ENCODE measurements around the gene FAAP100.

The FAAP100 gene

DNA sequence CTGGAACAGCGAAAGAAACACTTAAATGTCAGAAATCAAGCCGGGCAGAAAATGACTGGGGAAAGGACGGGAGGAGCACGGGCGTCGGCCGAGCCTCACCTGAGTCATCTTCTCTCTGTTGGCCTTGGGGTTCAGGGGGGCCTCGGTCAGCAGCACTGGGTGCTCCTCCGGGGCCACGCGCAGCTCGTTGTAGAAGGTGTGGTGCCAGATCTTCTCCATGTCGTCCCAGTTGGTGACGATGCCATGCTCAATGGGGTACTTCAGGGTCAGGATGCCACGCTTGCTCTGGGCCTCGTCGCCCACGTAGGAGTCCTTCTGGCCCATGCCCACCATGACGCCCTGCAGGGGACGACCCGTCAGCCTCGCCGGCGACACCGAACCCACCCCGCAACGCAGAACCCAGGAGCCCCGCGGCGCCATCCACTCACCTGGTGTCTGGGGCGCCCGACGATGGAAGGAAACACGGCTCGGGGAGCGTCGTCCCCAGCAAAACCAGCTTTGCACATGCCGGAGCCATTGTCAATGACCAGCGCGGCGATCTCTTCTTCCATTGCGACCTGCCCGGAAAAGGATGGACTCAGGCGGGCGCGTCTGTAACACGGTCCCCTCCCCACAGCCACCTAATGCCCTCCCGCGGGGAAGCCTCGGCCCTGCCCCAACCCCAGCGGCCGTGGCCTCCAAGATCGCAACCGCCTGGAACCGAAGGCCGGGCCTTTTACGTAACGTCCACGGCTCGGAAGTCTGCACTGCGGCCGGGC is 40.2 kb downstream of the FAAP100 start:
- no peak for DNase-seq (ENCODE audit: low read depth in 2 of 2)

DNA sequence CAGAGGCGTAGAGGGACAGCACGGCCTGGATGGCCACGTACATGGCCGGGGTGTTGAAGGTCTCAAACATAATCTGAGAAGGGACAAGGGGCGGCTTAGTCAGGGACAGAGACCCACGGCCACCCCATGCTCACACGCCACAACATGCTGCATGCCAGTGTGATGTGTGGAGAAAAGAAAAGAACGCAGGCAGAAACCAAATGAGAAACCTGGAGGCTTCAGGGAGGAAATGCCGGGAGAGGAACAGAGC is 40.7 kb downstream of the FAAP100 start:
- DNase-seq (ENCODE audit: low read depth in 2 of 2) = no peak

DNA sequence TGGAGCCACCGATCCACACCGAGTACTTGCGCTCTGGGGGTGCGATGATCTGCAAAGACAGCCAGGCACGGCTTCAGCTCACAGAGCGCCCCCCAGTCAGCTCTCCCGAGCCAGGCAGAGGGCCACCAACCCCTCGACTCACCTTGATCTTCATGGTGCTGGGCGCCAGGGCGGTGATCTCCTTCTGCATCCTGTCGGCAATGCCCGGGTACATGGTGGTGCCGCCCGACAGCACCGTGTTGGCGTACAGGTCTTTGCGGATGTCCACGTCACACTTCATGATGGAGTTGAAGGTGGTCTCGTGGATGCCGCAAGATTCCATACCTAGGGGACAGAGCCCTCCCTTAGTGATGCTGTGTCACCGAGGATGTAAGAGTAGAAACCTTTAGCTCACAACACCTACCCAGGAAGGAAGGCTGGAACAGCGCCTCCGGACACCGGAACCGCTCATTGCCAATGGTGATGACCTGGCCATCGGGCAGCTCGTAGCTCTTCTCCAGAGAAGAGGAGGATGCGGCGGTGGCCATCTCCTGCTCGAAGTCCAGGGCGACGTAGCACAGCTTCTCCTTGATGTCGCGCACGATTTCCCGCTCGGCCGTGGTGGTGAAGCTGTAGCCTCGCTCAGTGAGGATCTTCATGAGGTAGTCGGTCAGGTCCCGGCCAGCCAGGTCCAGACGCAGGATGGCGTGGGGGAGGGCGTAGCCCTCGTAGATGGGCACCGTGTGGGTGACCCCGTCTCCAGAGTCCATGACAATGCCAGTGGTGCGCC is 41.2 kb downstream of the FAAP100 start:
- DNase-seq (ENCODE audit: low read depth in 2 of 2) = no peak

DNA sequence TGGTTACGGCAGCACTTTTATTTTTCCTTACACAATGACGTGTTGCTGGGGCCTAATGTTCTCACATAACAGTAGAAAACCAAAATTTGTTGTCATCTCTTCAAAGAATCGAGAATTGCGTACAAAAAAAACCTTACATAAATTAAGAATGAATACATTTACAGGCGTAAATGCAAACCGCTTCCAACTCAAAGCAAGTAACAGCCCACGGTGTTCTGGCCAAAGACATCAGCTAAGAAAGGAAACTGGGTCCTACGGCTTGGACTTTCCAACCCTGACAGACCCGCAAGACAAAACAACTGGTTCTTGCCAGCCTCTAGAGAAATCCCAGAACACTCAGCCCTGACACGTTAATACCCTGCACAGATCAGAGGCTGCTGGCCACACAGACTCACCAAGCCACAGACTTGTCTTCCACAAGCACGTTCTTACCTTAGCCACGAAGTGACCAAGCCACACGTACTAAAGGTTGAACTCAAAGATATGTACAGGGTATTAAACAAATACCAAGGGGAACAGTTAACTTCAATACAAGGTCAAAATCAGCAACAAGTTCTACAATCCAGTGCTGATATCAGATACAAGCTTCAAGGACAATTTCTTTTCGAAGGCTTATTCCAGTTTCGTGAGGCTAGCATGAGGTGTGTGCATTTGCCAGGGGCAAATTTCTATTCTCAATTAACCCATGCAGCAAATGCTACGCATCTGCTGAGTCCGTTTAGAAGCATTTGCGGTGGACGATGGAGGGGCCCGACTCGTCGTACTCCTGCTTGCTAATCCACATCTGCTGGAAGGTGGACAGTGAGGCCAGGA is 42.0 kb downstream of the FAAP100 start:
- DNase-seq (ENCODE audit: low read depth in 2 of 2) = no peak

DNA sequence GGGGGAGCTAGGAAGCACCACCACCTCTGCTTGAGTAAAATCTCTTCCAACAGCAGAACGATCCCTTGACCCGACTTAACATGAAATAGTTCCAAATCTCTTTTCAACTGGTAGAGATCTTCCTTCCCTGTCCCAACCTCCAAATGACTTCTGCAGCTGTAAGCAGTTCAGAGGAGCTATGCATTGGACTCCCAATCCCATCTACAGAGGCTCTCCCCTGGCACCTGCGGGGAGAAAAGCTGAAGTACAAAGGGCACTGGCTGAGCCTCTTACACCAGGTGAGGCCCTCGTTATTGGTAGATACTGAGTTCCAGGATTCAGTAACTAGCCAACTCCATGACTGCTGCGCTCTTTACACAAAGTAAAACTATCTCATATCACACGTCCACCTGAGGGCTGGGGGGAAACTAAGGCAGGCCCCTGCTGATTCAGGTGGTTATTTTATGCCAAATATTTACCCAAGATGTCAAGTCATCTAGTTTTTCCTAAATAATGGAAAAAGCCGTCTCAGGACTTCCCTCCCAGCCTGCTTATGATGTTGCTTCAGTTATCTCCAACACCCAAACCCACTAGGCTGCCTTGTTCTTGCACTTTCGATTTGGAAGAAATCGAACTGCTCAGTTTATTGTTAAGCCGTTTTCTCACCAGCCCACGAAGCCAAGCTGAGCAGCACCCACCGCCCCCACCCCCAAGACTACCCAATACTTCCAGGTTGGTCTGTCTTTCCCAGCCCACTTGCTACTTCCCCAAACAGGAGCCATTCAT is 42.8 kb downstream of the FAAP100 start:
- DNase-seq (ENCODE audit: low read depth in 2 of 2) = no peak

DNA sequence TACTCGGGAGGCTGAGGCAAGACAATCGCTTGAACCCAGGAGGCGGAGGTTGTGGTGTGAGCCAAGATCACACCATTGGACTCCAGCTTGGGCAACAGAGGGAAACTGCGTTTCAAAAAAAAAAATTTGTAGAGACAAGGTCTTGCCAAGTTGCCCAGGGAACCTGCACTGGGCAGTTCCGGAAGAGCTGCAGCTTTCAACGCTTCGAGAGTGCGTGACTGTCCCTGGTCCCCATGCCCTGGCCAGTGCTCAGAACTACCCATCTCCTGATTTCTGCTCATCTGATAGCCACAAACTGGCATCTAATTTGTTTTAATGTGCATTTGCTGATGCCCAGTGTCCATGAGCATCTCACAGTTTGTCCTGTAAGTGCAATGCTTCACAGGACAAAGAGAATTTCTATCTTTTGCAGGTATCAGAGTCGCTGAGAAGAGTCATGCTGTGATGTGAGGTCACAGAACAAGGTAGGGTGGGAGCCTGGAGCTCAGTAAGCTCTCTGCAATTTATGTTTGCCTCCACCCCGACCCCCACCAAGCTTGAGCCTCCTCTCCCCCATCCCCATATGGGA is 43.4 kb downstream of the FAAP100 start:
- no peak for DNase-seq (ENCODE audit: low read depth in 2 of 2)

DNA sequence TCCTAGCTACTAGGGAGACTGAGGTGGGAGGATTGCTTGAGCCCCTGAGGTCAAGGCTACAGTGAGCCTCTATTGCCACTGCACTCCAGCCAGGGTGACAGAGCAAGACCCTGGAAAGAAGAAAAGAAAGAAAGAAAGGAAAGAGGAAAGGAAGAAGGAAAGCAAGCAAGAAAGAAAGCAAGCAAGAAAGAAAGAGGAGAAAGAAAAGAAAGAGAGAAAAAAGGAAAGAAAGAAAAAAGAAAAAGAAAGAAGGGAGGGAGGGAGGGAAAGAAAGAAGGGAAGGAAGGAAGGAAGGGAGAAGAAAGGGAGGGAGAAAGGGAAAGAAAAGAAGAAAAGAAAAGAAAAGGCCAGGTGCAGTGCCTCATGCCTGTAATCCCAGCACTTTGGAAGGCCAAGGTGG is 48.5 kb downstream of the FAAP100 start:
- DNase-seq (ENCODE audit: low read depth in 2 of 2) = no peak

DNA sequence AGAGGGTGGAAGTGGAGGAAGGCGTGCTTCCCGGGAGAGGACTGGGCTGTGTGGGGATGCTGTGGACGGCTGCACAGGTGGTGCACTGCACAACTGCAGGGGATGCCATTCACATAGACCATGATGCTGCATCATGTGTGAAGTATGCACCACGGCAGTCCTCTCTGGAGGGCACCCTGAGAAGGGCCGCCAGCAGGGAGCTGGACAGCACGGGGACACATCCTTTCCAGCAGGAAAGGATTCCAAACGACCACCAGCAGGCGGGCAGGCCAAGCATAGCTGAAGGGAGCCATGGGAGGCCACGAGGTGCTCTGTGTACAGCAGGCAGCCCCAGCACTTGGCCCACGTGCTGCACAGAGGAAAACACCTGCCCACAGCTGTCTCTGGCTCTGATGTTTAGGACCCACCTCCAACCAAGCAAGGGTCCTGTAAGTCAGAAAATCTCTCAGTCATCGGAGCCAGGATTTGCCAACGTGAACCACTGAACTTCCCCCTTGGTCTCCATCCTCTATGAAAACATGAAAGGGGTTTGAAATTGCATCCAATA is 49.6 kb downstream of the FAAP100 start:
- no peak for DNase-seq (ENCODE audit: low read depth in 2 of 2)

DNA sequence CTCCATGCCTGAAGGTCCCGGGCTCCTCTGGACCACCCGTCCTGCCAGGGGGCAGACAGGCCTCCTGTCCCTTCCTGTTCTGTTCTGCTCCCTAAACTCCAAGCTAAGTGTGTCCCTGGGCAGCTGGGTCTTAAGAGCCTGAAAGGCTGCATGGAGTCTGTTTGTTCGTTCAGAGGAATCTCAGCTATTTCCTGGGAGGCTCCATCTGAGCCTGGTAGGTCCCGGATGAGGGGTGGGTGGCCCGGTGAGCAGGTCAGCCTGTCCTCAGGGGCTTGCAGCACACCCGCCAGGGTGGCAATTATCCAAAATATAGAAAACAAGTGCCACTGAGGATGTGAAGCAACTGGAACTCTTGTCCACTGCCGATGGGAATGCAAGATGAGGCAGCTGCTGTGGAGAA is 52.1 kb downstream of the FAAP100 start:
- no peak for DNase-seq (ENCODE audit: low read depth in 2 of 2)

DNA sequence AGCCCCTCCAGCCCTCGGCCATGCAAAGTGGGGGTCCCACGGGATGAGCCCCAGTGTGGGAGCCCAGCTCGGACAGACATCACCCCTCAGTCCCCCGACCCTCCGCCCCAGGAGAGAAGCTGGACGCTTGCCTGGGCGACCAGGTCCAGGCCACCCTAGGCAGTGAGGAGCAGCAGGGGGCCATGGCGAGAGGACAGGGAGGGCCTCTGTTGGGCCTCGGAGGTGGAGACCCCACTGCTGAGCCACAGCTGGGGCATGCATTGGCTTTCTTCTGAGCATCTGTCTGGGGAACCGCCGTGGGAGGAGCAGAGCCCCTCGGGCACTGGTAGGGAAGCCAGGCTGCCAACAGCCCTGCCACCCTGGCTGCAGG is 52.6 kb downstream of the FAAP100 start:
- DNase-seq (ENCODE audit: low read depth in 2 of 2) = no peak

DNA sequence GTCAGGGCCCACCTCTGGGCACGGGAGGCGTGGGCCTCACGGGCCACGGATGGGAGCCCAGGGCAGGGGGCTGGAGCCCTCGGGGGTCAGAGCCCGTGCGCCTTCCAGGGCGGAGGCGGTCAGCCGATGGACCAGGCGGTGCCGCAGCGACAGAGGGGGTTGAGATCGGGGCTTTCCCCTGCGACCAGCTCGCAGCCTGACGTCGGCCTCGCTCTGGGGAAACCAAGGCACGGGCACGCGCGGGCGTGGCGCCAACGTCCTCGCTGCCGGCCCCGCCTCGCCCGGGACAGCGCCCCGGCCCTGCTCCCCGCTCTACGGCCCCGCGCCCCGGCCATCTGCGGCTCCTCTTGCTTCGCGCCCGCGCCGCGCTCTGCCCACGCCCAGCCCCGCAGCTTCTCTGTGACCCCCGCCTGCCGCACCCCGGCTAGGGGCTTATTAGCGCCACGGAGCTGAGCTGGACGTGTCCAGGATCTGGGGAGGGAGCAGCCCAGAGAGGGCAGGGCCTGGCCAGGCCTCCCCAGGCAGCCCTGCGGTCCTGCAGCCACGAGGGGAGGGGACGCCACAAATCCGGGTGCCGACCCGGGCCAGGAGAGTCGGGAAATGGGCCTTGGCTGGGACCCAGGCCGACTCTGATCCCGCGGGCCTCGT is 53.1 kb downstream of the FAAP100 start:
- DNase-seq (ENCODE audit: low read depth in 2 of 2) = no peak

DNA sequence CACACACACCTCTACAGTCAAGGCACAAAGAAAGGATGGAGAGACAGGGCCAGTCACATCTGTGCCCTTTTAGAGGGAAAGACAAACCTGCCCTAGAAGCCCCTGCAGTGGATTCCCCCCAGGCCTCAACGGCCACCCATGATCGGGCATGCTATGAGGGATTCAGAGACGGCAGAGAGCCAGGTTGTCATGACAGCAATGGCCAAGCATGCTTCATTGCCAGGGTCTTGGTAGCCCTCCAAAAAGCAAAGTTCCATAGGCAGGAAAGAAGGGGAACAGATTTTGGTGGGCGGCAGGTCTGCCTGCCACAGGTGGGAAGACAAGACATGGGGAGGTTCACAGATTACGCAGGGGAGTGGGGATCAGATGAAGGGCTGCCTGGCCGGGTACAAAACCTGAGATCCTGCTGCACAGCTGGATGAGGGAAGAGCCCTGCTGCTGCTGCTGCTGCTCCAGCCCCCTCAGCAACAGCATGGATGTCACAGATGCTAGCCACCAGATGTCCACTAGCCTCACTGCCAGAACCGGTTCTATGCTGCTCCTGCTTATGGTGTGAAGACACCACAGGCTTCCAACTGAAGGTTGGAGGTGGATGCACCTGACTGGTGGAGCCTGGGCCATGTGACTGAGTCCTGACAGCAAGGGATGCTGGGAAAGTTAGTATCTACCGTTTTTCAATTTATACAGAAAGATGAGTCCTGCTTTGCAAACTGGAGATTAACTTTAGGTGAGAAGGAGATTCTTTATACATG is 57.4 kb downstream of the FAAP100 start:
- DNase-seq (ENCODE audit: low read depth in 2 of 2) = no peak

DNA sequence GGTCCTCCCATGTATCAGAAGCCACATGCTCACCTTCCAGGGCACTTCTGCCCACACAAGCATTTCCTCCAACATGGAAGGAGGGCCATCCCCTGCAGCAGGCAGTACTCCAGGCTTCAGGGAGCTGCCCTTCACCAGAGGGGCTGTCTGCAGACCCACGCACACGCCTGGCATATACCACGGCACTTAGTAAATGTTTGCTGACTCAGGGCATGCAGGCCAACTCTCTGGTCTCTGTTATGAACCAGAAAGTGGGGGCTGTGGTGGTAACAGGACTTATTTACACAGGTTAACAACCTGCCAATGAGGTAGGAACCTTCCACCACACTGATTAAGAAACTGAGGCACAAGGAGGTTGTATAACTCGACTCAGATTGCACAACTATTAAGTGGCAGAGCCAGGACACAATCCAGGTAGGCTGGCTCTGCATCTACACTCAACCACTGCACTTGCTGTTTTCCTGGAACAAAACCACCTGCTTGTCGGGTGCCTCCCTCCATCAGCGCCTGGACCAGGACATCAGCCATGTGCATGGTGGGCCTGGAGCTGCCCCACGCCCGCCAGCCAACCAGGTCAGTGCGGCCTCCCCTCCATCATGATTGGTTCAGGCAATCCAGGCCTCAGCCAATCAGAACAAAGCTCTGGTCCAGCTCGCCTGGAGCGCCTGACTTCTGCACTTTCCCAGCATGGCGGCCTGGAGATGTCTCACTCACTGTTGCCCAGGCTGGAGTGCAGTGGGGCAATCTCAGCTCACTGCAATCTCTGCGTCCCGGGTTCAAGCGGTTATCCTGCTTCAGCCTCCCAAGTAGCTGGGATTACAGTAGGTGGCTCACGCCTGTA is 58.7 kb downstream of the FAAP100 start:
- no peak for DNase-seq (ENCODE audit: low read depth in 2 of 2)

DNA sequence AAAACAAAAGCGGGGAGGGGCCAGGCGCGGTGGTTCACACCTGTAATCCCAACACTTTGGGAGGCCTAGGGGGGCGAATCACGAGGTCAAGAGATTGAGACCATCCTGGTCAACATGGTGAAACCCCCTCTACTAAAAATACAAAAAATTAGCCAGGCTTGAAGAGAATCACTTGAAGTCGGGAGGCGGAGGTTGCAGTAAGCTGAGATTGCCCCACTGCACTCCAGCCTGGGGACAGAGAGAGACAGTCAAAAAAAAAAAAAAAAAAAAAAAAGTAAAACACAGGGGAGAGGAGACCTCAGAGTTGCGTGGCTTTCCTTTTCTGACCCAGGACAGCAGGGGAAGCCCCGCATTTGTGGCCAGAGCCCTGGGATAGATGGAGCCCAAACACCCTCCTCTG is 59.4 kb downstream of the FAAP100 start:
- DNase-seq (ENCODE audit: low read depth in 2 of 2) = no peak

DNA sequence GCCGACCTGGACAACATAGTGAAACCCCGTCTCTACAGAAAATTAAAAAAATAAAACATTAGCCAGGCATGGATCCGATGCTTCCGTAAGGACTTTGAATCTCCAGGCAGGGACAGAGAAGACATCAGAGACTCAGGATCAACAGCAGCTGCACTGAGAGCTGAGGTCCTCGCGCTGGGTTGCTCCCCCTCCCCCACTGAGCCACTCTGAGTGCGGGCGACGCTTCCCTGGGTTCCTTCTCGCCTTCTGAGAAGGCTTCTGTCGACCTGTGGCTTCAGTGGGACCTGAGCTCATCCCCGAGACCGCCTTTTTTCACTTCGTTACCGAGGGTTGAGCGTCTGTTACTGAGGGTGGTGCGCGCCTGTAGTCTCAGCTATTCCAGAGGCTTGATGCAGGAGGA is 60.0 kb downstream of the FAAP100 start:
- DNase-seq (ENCODE audit: low read depth in 2 of 2) = no peak

DNA sequence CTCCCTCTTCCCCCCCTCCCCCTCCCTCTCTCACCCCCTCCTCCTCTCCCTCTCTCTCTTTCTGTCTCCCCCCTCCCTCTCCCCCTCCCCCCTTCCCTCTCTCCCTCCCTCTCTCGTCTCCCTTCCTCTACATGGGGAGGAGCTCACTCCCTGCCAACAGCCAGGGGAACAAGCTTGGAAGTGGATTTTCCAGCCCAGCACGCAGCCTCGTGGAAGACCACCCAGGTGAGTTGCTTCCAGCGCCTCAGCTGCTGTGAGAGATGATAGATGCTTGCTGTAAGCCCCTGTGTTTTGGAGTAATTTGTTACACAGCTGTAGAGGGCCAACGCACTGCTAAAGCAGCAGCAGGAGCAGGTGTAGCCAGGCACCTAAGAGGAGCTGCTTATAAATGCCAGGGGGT is 60.4 kb downstream of the FAAP100 start:
- DNase-seq (ENCODE audit: low read depth in 2 of 2) = no peak

DNA sequence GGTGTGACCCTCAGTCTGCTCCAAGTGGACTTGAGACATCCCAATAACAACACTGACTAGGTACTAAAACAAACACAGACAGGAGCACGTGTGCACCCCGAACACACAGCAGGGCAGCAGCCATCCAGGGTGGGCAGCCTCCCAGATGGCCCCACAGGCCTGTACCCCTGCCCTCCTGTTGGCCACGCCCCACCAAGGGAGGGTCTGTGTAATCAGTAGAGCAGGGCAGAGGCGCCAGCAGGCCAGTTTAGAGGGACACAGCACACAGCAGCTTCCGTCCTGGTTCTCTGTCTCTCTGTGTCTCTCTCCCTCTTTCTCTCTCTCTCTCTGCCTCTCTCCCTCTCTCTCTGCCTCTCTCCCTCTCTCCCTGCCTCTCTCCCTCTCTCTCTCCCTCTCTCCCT is 61.0 kb downstream of the FAAP100 start:
- DNase-seq (ENCODE audit: low read depth in 2 of 2) = no peak

DNA sequence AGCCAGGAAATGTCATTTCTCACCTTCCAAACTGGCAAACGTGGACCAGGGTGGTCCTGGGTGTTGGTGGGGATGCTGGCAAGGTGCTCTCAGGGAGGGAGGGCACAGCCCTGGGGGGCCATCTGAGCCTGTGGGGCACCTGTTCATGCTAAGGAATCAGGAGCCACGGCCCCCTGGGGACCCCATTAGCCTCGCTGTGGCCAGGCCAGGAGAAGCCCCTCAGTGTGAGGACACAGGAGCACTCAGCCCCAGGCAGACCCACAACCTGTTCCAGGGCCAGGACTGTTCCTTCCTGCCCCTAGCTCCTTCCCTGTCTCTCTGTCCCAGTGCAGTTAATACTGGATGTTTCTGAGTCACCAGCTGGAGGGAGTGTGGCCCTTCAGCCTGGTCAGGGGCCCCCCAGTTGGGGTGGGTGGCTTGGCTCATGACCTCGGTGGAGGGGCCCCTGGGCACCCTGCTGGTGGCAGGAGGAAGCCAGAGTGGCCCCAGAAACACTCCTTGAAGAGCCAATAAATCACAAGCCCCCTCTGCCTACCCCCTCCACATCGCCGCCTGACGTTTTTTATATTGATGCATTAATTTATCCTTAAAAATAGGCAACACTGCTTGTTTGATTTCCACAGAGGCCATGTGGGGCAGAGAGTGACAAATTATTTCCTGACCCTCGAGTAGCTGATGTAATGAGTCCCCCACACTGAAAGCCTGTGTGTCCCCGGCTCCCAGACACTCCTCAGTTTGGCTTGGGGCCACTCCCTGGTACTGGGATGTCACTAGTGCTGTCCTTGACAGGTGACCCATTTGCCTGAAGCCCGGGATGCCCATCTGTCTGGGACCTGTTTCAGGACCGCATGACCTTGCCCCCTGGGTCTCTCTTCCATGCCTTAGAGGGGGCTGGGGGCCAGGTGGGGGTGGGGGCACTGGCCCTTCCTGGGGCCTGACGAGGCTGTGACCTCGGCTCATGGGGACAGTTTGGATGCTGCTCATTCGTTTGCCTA is 61.9 kb downstream of the FAAP100 start:
- DNase-seq (ENCODE audit: low read depth in 2 of 2) = no peak
